ENCODE measurements around the gene GFI1B. TPM values are rescaled to one million over a fixed set of nuclear protein-coding genes. Genes with fewer than 3 reads are reported as not detected.
"Not testable (repeated sequence)": the region's sequence is repeated elsewhere in the genome, so short reads cannot be mapped to it uniquely, and the experiment has no call there.

Gene GFI1B
- not detected in 2 replicates for total RNA-seq

- no peak for DNase-seq
Observed at GRCh38 chr9:132978451-132979131, at the start of gene GFI1B. TSS of gene GFI1B (plus strand) at chr9:132978694. CDS start at chr9:132986679, 7,985 bp downstream.

GRCh38 chr9:132931178-132931735 lies 47.2 kb upstream of the GFI1B start:
- DNase-seq, result no peak

- DNase-seq, result no peak
Observed at GRCh38 chr9:132935026-132935425, 43.5 kb upstream of the GFI1B start.

- peak; percentile 28 for DNase-seq
Observed at GRCh38 chr9:132937463-132937901, 41.0 kb upstream of the GFI1B start.

GRCh38 chr9:132939169-132939568 lies 39.3 kb upstream of the GFI1B start:
- no peak for DNase-seq

GRCh38 chr9:132942541-132943182 lies 35.8 kb upstream of the GFI1B start:
- DNase-seq, result peak; percentile 12

- peak; percentile 17 for DNase-seq
Observed at GRCh38 chr9:132943651-132944293, 34.7 kb upstream of the GFI1B start.

- DNase-seq, result peak; percentile 97
Observed at GRCh38 chr9:132944294-132945185, 34.0 kb upstream of the GFI1B start, which contains the start of gene TSC1. TSS of gene TSC1 (minus strand) at chr9:132944616. CDS start at chr9:132928872, 15,744 bp downstream.

GRCh38 chr9:132945186-132946130 lies 33.0 kb upstream of the GFI1B start:
- no peak for DNase-seq

- no peak for DNase-seq
Observed at GRCh38 chr9:132946211-132946610, 32.3 kb upstream of the GFI1B start.

- peak; percentile 13 for DNase-seq
Observed at GRCh38 chr9:132946631-132947295, 31.7 kb upstream of the GFI1B start.

- DNase-seq, result no peak
Observed at GRCh38 chr9:132947756-132948155, 30.7 kb upstream of the GFI1B start.

- no peak for DNase-seq
Observed at GRCh38 chr9:132948482-132949050, 29.9 kb upstream of the GFI1B start.

- DNase-seq, result no peak
Observed at GRCh38 chr9:132949709-132950108, 28.8 kb upstream of the GFI1B start.

- DNase-seq, result no peak
Observed at GRCh38 chr9:132955123-132955522, 23.4 kb upstream of the GFI1B start.

GRCh38 chr9:132955768-132956167 lies 22.7 kb upstream of the GFI1B start:
- no peak for DNase-seq

- no peak for DNase-seq
Observed at GRCh38 chr9:132957805-132958204, 20.7 kb upstream of the GFI1B start.

GRCh38 chr9:132961002-132961401 lies 17.5 kb upstream of the GFI1B start:
- DNase-seq, result no peak

- DNase-seq, result no peak
Observed at GRCh38 chr9:132965478-132965877, 13.0 kb upstream of the GFI1B start.

GRCh38 chr9:132967908-132968307 lies 10.6 kb upstream of the GFI1B start:
- not testable (repeated sequence) for DNase-seq

Measured in dermis blood vessel endothelial cell (primary cell).